Measurements from ENCODE around the gene NOS2.
"Not testable (repeated sequence)": the region's sequence is repeated elsewhere in the genome, so short reads cannot be mapped to it uniquely, and the experiment has no call there.

NOS2 gene

DNA sequence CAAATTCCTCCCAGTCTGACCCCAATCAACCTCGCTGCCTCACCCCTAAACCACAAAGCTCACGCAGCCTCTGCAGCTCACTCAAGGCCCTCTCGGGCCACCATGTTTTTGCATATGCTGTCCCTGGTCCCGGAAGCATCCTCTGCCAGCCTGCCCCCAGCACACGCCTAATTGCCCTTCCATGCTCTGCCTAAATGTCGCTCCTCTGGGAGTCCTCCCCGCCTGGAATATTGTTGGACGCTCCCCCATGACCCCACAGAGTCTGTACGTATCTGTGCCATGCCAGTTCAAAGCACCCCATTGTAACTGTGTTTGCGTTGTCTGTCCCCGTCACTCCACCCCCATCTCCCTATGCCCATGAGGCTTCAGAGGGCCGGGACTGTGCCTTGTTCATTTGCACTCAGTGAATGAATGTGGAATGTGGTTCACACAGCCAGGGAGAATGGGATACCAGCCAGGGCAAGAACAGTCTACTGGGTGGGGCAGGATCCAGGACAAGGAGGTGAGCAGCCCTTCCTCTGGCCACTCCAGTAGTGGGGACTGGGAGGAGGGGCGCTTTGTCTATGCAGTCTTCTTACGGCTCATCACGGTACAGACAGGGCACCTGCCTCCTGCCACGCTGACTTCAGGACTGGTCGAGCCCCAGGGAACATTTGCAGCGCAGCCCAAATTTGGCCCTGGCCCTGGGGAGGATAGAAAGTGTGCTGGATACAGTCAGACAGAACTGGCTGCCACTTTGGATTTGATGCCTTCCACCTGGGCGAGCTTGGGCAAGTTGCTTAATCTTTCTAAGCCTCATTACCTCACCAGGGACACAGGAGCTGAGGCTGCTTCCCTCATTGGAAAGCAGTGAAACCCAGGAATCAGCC lies 48.5 kb downstream of the NOS2 start:
- no peak for DNase-seq (ENCODE audit: low read depth)
- TF ChIP-seq, protein P1, sequence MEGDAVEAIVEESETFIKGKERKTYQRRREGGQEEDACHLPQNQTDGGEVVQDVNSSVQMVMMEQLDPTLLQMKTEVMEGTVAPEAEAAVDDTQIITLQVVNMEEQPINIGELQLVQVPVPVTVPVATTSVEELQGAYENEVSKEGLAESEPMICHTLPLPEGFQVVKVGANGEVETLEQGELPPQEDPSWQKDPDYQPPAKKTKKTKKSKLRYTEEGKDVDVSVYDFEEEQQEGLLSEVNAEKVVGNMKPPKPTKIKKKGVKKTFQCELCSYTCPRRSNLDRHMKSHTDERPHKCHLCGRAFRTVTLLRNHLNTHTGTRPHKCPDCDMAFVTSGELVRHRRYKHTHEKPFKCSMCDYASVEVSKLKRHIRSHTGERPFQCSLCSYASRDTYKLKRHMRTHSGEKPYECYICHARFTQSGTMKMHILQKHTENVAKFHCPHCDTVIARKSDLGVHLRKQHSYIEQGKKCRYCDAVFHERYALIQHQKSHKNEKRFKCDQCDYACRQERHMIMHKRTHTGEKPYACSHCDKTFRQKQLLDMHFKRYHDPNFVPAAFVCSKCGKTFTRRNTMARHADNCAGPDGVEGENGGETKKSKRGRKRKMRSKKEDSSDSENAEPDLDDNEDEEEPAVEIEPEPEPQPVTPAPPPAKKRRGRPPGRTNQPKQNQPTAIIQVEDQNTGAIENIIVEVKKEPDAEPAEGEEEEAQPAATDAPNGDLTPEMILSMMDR (conservative IDR thresholded peaks at IDR 0.05; ENCODE audit: control insufficient read depth, insufficient read depth, low read depth, low read length): no peak
- no peak overlapping the region for H3K4me3 ChIP-seq (ENCODE audit: control insufficient read depth, low read depth, low read length)

DNA sequence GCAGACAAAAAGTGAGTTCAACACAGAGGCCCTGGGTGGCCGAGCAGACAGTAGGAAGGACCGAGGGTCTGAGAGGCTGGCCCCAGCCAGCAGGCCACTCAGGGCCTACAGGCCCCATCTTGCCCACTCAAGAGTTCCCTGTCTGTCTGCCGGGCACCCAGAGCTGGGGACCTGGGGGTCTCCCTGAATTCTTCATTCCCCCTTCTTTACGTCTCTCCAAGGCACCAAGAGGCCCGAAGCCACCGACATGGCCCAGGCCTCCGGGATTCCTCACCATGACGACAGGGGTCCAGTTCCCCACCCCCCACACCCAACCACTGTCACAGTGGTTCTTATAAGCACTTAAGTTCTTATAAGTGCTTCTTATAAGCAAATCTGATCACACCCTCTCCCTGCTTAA lies 49.2 kb downstream of the NOS2 start:
- no peak overlapping the region for H3K4me3 ChIP-seq (ENCODE audit: control insufficient read depth, low read depth, low read length)
- DNase-seq (ENCODE audit: low read depth): no peak
- TF ChIP-seq, protein P1 (conservative IDR thresholded peaks at IDR 0.05; ENCODE audit: control insufficient read depth, insufficient read depth, low read depth, low read length): no peak

DNA sequence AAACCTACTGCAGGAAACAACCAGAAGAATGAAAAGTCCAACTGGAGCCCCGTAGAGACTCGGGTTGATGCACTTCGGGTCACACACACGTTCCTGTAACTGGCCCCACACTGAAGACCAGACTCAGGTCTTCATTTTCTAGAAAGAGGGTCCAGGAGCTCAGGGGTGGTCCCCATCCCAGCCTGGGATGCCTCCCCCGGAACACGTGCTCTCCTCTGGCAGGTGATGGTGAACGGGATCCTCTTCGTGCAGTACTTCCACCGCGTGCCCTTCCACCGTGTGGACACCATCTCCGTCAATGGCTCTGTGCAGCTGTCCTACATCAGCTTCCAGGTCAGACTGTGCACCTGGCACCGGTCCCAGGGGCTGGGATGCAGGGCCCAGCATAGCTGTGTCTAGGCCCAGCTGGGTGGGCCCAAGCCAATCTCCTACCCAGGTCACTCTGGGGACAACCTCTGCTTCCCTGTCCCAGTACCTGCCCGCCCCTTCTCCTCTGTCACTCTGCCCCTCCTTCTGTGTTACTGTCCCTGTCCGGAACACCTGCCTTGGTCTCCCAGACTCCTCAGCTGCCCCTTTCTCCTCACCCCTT lies 50.7 kb downstream of the NOS2 start:
- not testable (repeated sequence) for DNase-seq (ENCODE audit: low read depth); H3K4me3 ChIP-seq (ENCODE audit: control insufficient read depth, low read depth, low read length)

DNA sequence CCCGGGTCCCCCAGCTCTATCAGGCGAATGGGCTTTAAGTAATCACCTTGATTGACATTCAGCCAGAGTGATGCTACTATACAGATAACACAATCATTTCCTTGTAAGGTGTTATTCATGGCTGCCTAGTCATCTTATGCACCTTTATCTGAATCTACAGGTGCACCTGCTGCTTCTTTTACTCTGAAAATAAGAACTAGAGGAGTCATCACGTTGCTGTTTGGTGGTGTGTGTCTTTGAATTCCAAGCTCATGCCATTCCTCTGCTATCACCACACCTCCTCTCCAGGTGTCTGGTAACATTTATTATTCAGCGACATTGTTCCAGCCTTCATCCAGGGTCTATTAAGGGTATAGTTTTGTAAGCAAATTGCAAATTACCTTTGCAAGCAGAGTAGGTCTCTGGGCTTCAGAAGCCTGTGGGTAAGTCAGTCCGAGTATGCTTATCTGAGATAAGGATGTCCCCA lies 51.9 kb downstream of the NOS2 start:
- no peak for DNase-seq (ENCODE audit: low read depth)
- no peak overlapping the region for H3K4me3 ChIP-seq (ENCODE audit: control insufficient read depth, low read depth, low read length)
- TF ChIP-seq, protein P1 (conservative IDR thresholded peaks at IDR 0.05; ENCODE audit: control insufficient read depth, insufficient read depth, low read depth, low read length): no peak

DNA sequence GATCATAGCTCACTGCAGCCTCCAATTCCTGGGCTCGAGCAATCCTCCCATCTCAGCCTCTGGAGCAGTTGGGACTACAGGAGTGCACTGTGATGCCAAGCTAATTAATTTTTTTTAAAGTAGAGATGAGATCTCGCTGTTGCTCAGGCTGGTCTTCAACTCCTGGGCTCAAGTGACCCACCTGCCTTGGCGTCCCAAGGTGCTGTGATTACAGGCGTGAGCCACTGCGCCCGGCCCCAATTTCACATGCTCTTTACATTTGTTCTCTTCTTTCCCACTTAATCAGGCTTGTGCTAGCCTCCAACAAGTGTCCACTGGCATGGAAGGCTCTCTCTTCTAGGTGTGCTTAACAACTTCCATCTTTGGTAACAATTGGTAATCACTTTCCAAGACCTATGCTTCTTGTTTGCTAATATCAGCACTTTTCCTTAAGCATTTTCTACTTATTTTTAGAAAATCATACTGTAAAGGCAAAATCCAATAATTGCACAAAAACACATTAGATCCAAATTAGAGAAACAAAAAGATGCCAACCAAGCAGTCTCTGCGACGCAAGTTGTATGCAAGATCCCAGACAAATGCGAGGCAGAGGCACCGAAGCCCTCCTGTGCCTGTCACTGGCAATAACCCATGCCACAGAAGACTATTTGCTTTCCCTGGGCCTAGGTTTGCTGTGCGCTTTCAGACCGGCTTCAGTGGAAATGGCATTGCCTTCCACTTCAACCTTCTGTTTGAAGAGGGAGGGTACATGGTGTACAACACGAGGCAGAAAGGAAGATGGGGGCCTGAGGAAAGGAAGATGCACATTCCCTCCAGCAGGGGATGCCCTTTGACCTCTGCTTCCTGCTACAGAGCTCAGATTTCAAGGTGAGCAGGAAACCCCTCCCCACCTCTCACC lies 52.6 kb downstream of the NOS2 start:
- TF ChIP-seq, protein P1 (conservative IDR thresholded peaks at IDR 0.05; ENCODE audit: control insufficient read depth, insufficient read depth, low read depth, low read length): peak; percentile 35
- no peak for DNase-seq (ENCODE audit: low read depth)
- no peak overlapping the region for H3K4me3 ChIP-seq (ENCODE audit: control insufficient read depth, low read depth, low read length)

DNA sequence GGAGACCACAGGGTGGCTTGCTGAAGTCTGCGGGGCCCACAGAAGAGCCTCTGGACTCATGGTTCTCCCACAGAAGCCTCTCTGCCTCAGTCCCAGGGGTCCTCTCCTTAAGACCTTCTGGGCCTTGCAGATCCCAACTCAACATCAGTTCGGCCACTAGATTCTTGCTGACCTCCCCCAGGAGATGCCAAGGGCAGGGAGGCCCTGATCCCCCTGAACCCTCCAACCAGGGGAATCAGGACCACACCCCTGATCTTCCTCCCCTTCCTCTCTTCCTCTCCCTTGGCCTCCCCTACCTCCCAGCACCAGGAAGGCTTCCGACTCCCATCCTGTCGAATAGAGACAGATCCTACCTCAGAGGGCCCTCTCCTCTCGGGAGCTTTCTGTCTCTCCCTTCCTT lies 53.4 kb downstream of the NOS2 start:
- TF ChIP-seq, protein P1 (conservative IDR thresholded peaks at IDR 0.05; ENCODE audit: control insufficient read depth, insufficient read depth, low read depth, low read length): no peak
- DNase-seq (ENCODE audit: low read depth): no peak
- no peak overlapping the region for H3K4me3 ChIP-seq (ENCODE audit: control insufficient read depth, low read depth, low read length)

DNA sequence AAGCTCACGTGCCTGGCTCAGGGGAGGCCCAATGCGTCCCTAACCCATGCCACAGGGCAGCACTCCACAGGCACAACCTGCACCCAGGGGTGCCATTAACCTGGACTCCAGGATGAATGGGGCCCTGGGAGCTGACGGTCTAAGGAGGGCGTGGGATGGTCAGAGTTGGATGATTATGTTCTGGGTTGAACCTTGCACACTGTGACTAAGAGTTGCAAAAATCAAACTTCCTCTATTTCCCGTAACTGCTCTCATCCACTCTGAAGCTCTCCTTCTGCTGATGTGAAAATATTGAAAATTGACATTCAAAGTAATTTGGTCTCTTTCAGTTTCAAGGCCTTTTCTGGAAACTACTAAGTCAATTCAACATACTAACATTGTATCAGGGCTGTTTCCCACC lies 54.0 kb downstream of the NOS2 start:
- DNase-seq (ENCODE audit: low read depth); H3K4me3 ChIP-seq (ENCODE audit: control insufficient read depth, low read depth, low read length): not testable (repeated sequence)

DNA sequence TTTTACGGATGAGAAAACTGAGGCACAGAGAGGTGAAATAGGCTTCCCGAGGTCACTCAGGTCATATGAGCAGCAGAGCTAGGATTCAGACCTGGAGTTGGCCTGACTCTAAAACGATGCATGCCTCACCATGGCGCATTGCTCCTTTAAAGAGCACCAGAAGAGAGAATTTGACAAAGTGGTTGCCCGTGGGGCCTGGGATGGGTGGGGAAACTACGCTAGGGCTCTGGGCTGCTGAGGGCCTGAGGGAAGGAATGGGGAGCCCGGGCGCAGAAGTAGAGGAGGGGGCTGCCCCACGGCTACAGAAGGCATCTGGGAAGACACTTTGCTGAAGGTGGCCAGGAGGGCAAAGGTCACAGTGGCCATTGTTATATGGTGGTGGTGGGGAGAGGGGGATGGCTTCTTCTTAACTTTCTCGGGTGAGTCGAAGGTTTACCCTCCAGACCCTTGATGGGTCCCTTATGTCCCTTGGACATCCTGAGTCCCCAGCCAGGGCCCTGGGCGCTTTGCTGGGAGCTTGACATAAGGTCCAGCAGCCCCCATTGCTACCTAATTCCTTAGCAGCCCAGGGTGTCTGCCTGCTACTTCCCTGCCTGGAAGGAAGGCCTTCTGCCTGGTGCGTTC lies 55.0 kb downstream of the NOS2 start:
- H3K4me3 ChIP-seq (ENCODE audit: control insufficient read depth, low read depth, low read length); DNase-seq (ENCODE audit: low read depth): not testable (repeated sequence)

All from fibroblast of mammary gland (primary cell).